Heart left ventricle (tissue), 16 donors: ENCODE results near the gene COL2A1. TPM values are rescaled to one million over a fixed set of nuclear protein-coding genes. Genes with fewer than 3 reads are reported as not detected.
A peak's percentile ranks its signal among the peaks of the same experiment; 100 is the strongest.

ENCODE experiments used
- ATAC-seq, 4 donors: fragments of 200-7000 bp; cut with Tn5 transposase; one replicate each; pipeline ENCODE4 v1.9.1; 2020 to 2022; ENCODE audit warnings: moderate library complexity in 4 of 4, mild to moderate bottlenecking in 3 of 4, moderate number of reproducible peaks in 1 of 4
- DNase-seq, 5 donors: peaks; one replicate each; pipeline ENCODE4 v3.0.0-alpha.2; 2020
- H3K27ac ChIP-seq, 12 donors: fragments of 200-600 bp; sonication (generic) in 4 of 12; one replicate each; pipeline versions ENCODE4 v1.5.0 to v1.8.0; 2016 to 2022; ENCODE audit warnings: mild to moderate bottlenecking in 2 of 12
- H3K27me3 ChIP-seq, 9 donors: fragments of 200-600 bp; sonication (generic) in 2 of 9; one replicate each; pipeline versions ENCODE4 v1.5.1 to v1.8.0; 2016 to 2022; ENCODE audit warnings: mild to moderate bottlenecking in 3 of 9
- H3K36me3 ChIP-seq, 9 donors: fragments of 200-600 bp; sonication (generic) in 2 of 9; one replicate each; pipeline versions ENCODE4 v1.5.0 to v1.8.0; 2018 to 2022; ENCODE audit warnings: mild to moderate bottlenecking in 2 of 9
- H3K4me1 ChIP-seq, 12 donors: fragments of 200-600 bp; sonication (generic) in 4 of 12; one replicate each; pipeline versions ENCODE4 v1.5.0 to v1.8.0; 2016 to 2022; ENCODE audit warnings: mild to moderate bottlenecking in 3 of 12
- H3K4me3 ChIP-seq, 12 donors: fragments of 200-600 bp; sonication (generic) in 4 of 12; one replicate each; pipeline versions ENCODE4 v1.5.0 to v1.8.0; 2017 to 2022; ENCODE audit warnings: mild to moderate bottlenecking in 9 of 12, moderate library complexity in 4 of 12
- H3K9me3 ChIP-seq, 12 donors: fragments of 200-600 bp; sonication (generic) in 4 of 12; one replicate each; pipeline versions ENCODE4 v1.5.0 to v1.8.0; 2016 to 2022; ENCODE audit warnings: mild to moderate bottlenecking in 1 of 12
- POLR2A ChIP-seq, 2 donors: fragments of 450-650 bp; IDR thresholded peaks; one replicate each; pipeline ENCODE4 v1.6.1; 2017; ENCODE audit warnings: antibody characterized with exemption in 2 of 2, mild to moderate bottlenecking in 2 of 2, moderate library complexity in 2 of 2
- WGBS, 4 donors: extraction: QIAGEN DNeasy Blood & Tissue Kit in 2 of 4; methylation state at CpG; one replicate each; pipeline versions ENCODE4 v1.1.5 to v1.1.7; 2013 to 2018; 5-methylcytosine and 5-hydroxymethylcytosine counted together
- intact Hi-C, 10 donors: fragments of 100-400 bp; cut with DNase I; formaldehyde crosslinking; loops; one replicate each; pipeline versions ENCODE4 v1.11.1 to v1.14.2; 2022
- polyA plus RNA-seq, 2 donors: library from polyadenylated mRNA; stranded (reverse); fragments of 200-250 nt; gene quantifications; one replicate each; pipeline ENCODE4 v1.2.3, GENCODE V29; 2013
- total RNA-seq, 9 donors: library from RNA; depleted of rRNA in 2 of 9; stranded (reverse); fragments of >200 nt in 2 of 9; fragmentation: NEBNext Ultra II Directional in 3 of 9; extraction: Animal tissue kit (Norgen Biotek cat#: 25700) in 3 of 9; gene quantifications; one replicate each; pipeline versions ENCODE4 v1.1.0 to v1.2.4, GENCODE V29; 2016 to 2023
- TF ChIP-seq, protein P1 (sequence below), 12 donors: fragments of 200-600 bp; sonication (generic) in 4 of 12; IDR thresholded peaks; one replicate each; pipeline versions ENCODE4 v1.5.0 to v1.8.0; 2018 to 2022; ENCODE audit warnings: antibody characterized with exemption in 12 of 12, mild to moderate bottlenecking in 5 of 12
- donor health status: ischemic (EF 13 %, LVEDD 7.1; RV severe dilation, severe dysfunction).
- donor health status: healthy with polysubstance abuse.
- donor health status: DM: no; HTN: yes; CAD: no.
- donor health status: DM: no; HTN: no; CAD: no.
- donor health status: ischemic (EF 25% LVEDD 6.9; RV normal size, moderate dysfunction).
- donor health status: ischemic (EF 25% LVEDD 5.7; RV mildly dilated, moderate dysfunction).
- donor health status: healthy.
- donor health status: DM: yes; HTN: yes; CAD: no.
- donor health status: ischemic (EF 35%, LVEDD 5.7; RV mildly dilated, moderate dysfunction).
- donor health status: nonischemic (EF 11% LVEDD 7.7; RV severe dilation, severe dysfunction).
- donor health status: DM: yes; HTN: yes; CAD: no.
- donor health status: PGD.
- donor health status: ischemic (EF 29% LVEDD 5.4; RV normal size, mild dysfunction).
- donor health status: nonischemic (EF 23%, LVEDD 6.1; RV moderate dilation, normal function).

Gene COL2A1
- total and polyA plus RNA-seq, 11 donors: 0.04 to 0.39 (median 0.05) TPM; not detected in 8

DNA sequence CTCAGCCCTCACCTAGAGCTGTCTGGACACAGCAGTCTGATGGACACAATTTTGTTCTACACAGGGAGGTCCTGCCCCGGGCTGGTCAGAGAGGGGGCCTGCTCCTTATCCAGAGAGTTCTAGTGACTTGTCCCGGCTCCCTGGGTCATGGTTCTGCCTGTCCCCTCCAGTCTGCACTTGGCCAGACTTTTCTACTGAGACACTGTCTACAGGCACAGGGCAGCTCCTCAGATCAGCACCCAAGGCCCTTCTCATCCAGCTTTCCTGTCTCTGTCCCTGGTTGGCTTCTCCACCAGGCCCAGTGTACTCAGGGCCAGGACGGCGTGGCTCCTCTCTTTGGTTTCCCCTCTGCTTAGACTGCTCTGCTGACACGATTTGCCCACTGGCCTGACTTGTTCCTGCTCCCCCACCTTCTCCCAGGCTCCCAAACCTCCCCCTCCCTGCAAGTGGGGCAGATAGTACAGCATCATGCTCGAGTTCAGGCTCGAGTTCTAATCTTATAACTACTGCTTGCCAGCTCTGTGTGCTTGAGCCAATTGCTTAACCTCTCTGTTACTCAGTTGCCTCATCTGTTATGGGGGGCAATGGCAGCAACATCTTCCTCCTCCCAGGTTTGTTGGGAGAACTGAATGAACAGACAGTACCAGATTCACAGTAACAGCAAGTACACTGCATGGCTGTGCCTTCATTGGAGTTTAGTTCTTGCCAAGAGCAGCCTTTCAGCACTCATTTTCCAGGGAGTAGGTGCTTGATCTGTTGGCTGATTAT is 22.0 kb upstream of the COL2A1 start:
- no peak overlapping the region for H3K4me3 ChIP-seq
- H3K9me3 ChIP-seq: no peaks in the 10 kb centered on the region
- H3K4me1 ChIP-seq: peaks cover 0 to 35% (median 4%) of the 10 kb centered on the region in 12 donors
- DNase-seq (no peak), ATAC-seq (no peak)
- no peaks in the 10 kb centered on the region for H3K36me3 ChIP-seq
- no peak overlapping the region for H3K27ac ChIP-seq
- no peak for TF ChIP-seq POLR2A (IDR thresholded peaks at IDR 0.05)
- TF ChIP-seq, protein P1, sequence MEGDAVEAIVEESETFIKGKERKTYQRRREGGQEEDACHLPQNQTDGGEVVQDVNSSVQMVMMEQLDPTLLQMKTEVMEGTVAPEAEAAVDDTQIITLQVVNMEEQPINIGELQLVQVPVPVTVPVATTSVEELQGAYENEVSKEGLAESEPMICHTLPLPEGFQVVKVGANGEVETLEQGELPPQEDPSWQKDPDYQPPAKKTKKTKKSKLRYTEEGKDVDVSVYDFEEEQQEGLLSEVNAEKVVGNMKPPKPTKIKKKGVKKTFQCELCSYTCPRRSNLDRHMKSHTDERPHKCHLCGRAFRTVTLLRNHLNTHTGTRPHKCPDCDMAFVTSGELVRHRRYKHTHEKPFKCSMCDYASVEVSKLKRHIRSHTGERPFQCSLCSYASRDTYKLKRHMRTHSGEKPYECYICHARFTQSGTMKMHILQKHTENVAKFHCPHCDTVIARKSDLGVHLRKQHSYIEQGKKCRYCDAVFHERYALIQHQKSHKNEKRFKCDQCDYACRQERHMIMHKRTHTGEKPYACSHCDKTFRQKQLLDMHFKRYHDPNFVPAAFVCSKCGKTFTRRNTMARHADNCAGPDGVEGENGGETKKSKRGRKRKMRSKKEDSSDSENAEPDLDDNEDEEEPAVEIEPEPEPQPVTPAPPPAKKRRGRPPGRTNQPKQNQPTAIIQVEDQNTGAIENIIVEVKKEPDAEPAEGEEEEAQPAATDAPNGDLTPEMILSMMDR (IDR thresholded peaks at IDR 0.05): no peak
- H3K27me3 ChIP-seq: peaks cover 0 to 27% (median 0%) of the 10 kb centered on the region in 9 donors
- 62 to 84% (median 82%) methylated on average over 7 of the region's 7 CpGs for WGBS, 4 donors
- intact Hi-C loops: loop anchor here in 1 of 10 donors (10.0 kb wide), 1 partner anchor 61 kb away; the partner anchor contains the start of gene TMEM106C

DNA sequence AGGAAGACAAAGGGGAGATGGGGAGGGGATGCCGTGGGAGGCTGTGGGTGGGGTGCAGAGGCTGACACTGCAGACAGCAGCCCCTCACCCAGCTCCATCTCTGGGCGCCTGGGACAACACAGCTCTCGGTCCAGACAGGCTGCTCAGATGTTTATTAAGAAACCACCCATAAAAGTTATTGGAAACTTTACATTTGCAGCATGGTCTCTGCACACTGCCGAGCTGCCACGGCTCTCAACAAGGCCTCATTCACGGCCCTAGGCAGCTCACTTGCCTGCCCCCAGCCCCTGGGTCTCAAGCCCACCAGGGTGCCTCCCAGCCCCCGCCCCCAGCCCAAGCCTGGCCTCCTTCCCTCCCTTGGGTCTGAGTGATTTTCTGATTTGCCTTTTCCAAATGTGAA is 21.0 kb upstream of the COL2A1 start:
- intact Hi-C loops: loop anchor here in 1 of 10 donors (10.0 kb wide), 1 partner anchor 60 kb away; the partner anchor contains the start of gene TMEM106C
- ATAC-seq (no peak), DNase-seq (no peak)
- no peak overlapping the region for H3K4me3 ChIP-seq
- TF ChIP-seq, protein P1 (IDR thresholded peaks at IDR 0.05): no peak
- TF ChIP-seq POLR2A (IDR thresholded peaks at IDR 0.05): no peak
- H3K9me3 ChIP-seq: no peaks in the 10 kb centered on the region
- WGBS, 4 donors: 57 to 84% (median 74%) methylated on average over 7 of the region's 7 CpGs
- peaks cover 0 to 33% (median 4%) of the 10 kb centered on the region in 12 donors for H3K4me1 ChIP-seq
- H3K36me3 ChIP-seq: no peaks in the 10 kb centered on the region
- H3K27ac ChIP-seq: no peak overlapping the region
- peaks cover 0 to 36% (median 0%) of the 10 kb centered on the region in 9 donors for H3K27me3 ChIP-seq

DNA sequence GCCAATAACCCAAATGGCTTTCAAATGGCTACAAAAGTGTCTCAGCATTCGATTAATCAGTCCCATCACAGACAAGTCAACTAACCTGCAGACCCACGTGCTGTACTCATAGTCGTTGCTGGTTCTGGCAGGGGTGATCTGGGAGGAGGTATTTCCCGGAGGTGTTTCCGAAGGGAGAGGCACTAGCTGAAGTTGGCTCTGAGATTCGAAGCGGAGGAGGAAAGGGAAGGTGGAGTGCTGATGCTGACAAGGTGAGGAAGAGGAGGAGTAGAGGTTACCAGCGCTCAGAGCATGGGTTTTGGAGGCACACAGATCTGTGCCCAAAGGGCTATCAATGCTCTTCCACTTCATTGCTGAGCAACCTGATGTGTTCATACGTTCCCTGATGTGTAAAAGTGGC is 20.5 kb upstream of the COL2A1 start:
- peaks cover 0 to 30% (median 4%) of the 10 kb centered on the region in 12 donors for H3K4me1 ChIP-seq

DNA sequence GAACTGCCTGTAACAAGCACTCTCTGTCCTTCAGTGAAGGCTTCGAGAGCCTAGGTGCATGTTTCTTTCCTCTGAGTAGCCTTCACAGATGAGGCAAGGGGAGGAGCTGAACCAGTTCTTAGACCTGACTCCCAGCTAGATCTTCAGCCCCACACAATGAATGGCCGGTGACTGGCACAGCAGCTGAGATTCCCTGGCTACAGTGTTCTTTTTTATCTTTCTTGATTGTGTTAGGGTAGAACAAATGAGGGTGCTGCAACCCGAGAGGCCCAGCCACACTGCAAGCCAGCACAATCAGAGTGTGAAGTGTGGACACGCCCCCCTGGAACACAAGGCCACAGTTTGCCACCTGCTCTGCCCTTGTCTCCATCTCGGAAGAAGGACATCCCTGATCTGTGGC is 19.1 kb upstream of the COL2A1 start:
- no peak overlapping the region for H3K4me3 ChIP-seq
- no peaks in the 10 kb centered on the region for H3K9me3 ChIP-seq
- H3K4me1 ChIP-seq: peaks cover 0 to 30% (median 4%) of the 10 kb centered on the region in 12 donors
- peak overlapping the region in 3 of 12 donors; percentile 45 to 60 (median 52) for H3K27ac ChIP-seq
- DNase-seq (peak; percentile 39 to 84 (median 63)), ATAC-seq (peak; percentile 89 to 95 (median 92))
- TF ChIP-seq POLR2A (IDR thresholded peaks at IDR 0.05): no peak
- TF ChIP-seq, protein P1 (IDR thresholded peaks at IDR 0.05): no peak
- intact Hi-C loops: loop anchor here in 1 of 10 donors (10.0 kb wide), 1 partner anchor 59 kb away; the partner anchor contains the start of gene TMEM106C
- WGBS, 4 donors: 31 to 44% (median 36%) methylated on average over 5 of the region's 5 CpGs
- peaks cover 0 to 43% (median 0%) of the 10 kb centered on the region in 9 donors for H3K27me3 ChIP-seq
- H3K36me3 ChIP-seq: no peaks in the 10 kb centered on the region

More for the DNA sequence above, 20.5 kb upstream of the COL2A1 start:
- Histone ChIP-seq H3K36me3 (no peaks in the 10 kb centered on the region), H3K27ac (no peak overlapping the region), H3K9me3 (no peaks in the 10 kb centered on the region), H3K27me3 (peaks cover 0 to 36% (median 0%) of the 10 kb centered on the region in 9 donors), H3K4me3 (no peak overlapping the region)
- ATAC-seq (no peak), DNase-seq (no peak)
- TF ChIP-seq, protein P1 (IDR thresholded peaks at IDR 0.05): no peak
- TF ChIP-seq POLR2A (IDR thresholded peaks at IDR 0.05): no peak
- 74 to 88% (median 78%) methylated on average over 9 of the region's 9 CpGs for WGBS, 4 donors
- intact Hi-C loops: loop anchor here in 1 of 10 donors (10.0 kb wide), 1 partner anchor 60 kb away; the partner anchor contains the start of gene TMEM106C
